Loucy (cell line): ENCODE measurements around the gene NHLRC3.

Experiments used
- EZH2phosphoT487 ChIP-seq: fragments of 200-600 bp; IDR thresholded peaks from 2 replicates; pipeline ENCODE4 v1.6.1; 2018; ENCODE audit warnings: antibody characterized with exemption, mild to moderate bottlenecking, moderate library complexity, borderline replicate concordance
- TF ChIP-seq, protein P1 (sequence below): fragments of 200-600 bp; sonication (generic); conservative IDR thresholded peaks from 2 replicates; pipeline ENCODE4 v1.5.1; 2014; ENCODE audit warnings: mild to moderate bottlenecking, antibody characterized with exemption, low read length

DNA sequence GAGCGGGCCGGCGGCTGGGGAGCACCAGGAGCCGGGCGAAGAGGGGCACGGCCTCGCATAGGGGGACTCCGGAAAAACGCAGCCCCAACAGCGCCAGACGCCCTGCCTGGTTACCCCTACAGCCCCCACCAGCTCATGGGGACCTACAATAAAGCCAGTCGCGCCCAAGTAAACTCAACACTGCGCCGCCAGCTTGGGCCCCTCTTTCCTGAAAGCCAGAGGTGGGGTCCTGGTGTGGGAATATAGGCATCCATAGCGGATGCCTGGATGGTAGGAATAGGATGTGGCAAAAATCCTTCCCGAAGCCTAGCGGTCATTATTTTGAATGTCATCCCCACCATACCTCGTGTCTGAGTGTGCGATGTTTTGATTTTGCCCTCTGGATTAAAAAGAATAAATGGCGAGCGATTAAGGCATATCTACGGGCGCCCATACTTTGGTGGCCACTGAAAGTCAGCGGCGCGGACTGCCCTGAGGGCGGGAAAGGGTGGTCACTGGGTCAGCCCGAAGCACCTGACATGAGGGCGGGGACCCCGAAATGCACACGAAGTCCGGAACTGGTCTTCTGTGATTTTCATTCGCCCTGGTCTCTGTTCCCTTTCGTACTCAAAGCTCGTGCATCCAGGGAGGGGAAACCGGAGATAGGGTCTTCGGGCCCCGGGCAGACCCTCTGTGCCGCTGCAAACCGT lies at the start of gene NHLRC3, which contains the start of gene PROSER1:
- TF ChIP-seq, protein P1, sequence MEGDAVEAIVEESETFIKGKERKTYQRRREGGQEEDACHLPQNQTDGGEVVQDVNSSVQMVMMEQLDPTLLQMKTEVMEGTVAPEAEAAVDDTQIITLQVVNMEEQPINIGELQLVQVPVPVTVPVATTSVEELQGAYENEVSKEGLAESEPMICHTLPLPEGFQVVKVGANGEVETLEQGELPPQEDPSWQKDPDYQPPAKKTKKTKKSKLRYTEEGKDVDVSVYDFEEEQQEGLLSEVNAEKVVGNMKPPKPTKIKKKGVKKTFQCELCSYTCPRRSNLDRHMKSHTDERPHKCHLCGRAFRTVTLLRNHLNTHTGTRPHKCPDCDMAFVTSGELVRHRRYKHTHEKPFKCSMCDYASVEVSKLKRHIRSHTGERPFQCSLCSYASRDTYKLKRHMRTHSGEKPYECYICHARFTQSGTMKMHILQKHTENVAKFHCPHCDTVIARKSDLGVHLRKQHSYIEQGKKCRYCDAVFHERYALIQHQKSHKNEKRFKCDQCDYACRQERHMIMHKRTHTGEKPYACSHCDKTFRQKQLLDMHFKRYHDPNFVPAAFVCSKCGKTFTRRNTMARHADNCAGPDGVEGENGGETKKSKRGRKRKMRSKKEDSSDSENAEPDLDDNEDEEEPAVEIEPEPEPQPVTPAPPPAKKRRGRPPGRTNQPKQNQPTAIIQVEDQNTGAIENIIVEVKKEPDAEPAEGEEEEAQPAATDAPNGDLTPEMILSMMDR, result no peak
- no peak for TF ChIP-seq EZH2phosphoT487
